Cardiac fibroblast (primary cell): ENCODE measurements around the gene RESF1.

ENCODE experiments used
- DNase-seq, 2 donors: peaks; one replicate each; pipeline versions ENCODE4 v3.0.0 to v3.0.0-alpha.2; 2010; ENCODE audit warnings: low read depth in 2 of 2
- H3K4me3 ChIP-seq, 2 donors: replicated peaks in 1 of 2; 1 replicate in 1 of 2; 2 replicates in 1 of 2; pipeline ENCODE4 v1.5.1; 2011; ENCODE audit warnings: low read depth in 2 of 2, low read length in 2 of 2, mild to moderate bottlenecking in 2 of 2, moderate library complexity in 1 of 2
- CTCF ChIP-seq: IDR thresholded peaks from one replicate; pipeline ENCODE4 v1.5.1; 2011; ENCODE audit warnings: low read depth, mild to moderate bottlenecking, low read length, inconsistent platforms

RESF1 gene

GRCh38 chr12:31991815-31992214 lies 32.6 kb downstream of the RESF1 start:
- no peak for TF ChIP-seq CTCF
- DNase-seq = no peak
- H3K4me3 ChIP-seq = no peak overlapping the region

- H3K4me3 ChIP-seq = no peak overlapping the region
- TF ChIP-seq CTCF = no peak
- no peak for DNase-seq
Measured at GRCh38 chr12:31999692-32000091, 40.5 kb downstream of the RESF1 start.

GRCh38 chr12:32000373-32001005 lies 41.3 kb downstream of the RESF1 start:
- TF ChIP-seq CTCF = no peak
- DNase-seq = no peak
- no peak overlapping the region for H3K4me3 ChIP-seq

GRCh38 chr12:32002848-32003493 lies 43.8 kb downstream of the RESF1 start:
- DNase-seq = peak; percentile 39 to 72
- TF ChIP-seq CTCF = no peak
- no peak overlapping the region for H3K4me3 ChIP-seq

GRCh38 chr12:32003654-32004053 lies 44.4 kb downstream of the RESF1 start:
- no peak for DNase-seq
- TF ChIP-seq CTCF = no peak
- H3K4me3 ChIP-seq = no peak overlapping the region

- no peak for TF ChIP-seq CTCF
- DNase-seq = peak in 1 of 2 donors; percentile 45
- H3K4me3 ChIP-seq = no peak overlapping the region
Measured at GRCh38 chr12:32005496-32006125, 46.4 kb downstream of the RESF1 start.
